ENCODE data around the gene DAGLB. TPM values are rescaled to one million over a fixed set of nuclear protein-coding genes. Genes with fewer than 3 reads are reported as not detected.

Gene DAGLB
- total RNA-seq, 2 experiments from 2014 or later, result 12.4 to 19.5 TPM

DNA sequence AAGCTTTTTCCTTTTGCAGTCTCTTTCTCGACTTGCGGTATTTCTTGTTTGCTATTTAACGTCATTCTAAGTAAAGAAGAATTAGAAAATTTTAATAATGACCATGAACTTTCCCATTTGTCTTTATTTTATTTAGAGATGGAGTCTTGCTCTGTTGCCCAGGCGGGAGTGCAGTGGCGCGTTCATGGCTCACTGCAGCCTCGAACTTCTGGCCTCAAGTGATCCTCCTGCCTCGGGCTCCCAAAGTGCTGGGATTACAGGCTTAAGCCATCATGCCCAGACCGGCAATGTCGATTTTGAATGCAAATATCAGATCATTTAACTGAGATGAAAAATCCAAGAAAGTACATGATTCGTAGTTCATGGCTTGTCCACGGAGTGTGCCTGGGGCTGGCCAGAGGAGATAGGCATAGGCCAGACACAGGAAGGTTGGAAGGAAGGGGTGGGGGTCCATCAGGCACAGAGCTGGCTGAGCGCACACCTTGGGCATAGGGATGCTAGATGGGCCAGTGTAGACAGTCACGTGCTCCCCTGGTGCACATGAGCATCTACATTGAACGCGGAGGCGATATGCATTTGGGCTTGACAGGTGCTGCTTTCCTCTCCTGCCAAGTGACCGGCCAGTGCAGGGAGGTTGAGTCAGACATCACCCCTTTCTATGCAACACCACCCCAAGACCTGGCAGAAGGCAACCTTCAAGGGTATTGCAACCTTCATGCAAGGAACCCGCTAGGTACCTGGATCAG lies 38.9 kb upstream of the DAGLB start:
- Histone ChIP-seq H3K27ac (ENCODE audit: low read depth, low read length, poor library complexity, severe bottlenecking) (no peak overlapping the region), H3K4me2 (ENCODE audit: low read length) (no peak overlapping the region), H3K4me1 (ENCODE audit: insufficient read depth, low read length, poor library complexity, severe bottlenecking) (peaks cover 16% of the 10 kb centered on the region), H2AFZ (ENCODE audit: low read length) (no peak overlapping the region), H4K20me1 (ENCODE audit: insufficient read depth, low read length) (peaks cover 8% of the 10 kb centered on the region; the same call in 1 of the 2 replicates), H3K9me2 (ENCODE audit: insufficient read depth, low read length) (no peaks in the 10 kb centered on the region), H3K4me3 (ENCODE audit: low read depth, low read length, poor library complexity, severe bottlenecking) (no peak overlapping the region), H3K9me3 (ENCODE audit: low read length) (peaks cover 8% of the 10 kb centered on the region; the same call in 1 of the 2 replicates), H3K36me3 (ENCODE audit: insufficient read depth, low read length) (peaks cover 1% of the 10 kb centered on the region; the same call in 1 of the 2 replicates), H3K79me2 (ENCODE audit: insufficient read depth, low read depth, low read length) (peaks cover 21% of the 10 kb centered on the region)
- TF ChIP-seq EZH2phosphoT487 (IDR thresholded peaks at IDR 0.05; ENCODE audit: borderline replicate concordance, low read depth, low read length) (no peak), CTCF (conservative IDR thresholded peaks at IDR 0.05; ENCODE audit: low read length) (no peak)
- BruUV-seq (replicated peaks), result no TSS peak
- intact Hi-C loops (cut with micrococcal nuclease; ENCODE audit: unreplicated experiment), result no loop called here
- no peak for DNase-seq (ENCODE audit: low spot score)
- ChIA-PET CTCF (ENCODE audit: unreplicated experiment) (no interaction called here), POLR2A (interaction anchor here (0.7 to 1.1 kb wide), 3 partner anchors 72 to 432 kb away, joined by 3 read pairs; no protein-coding TSS in a partner anchor)

DNA sequence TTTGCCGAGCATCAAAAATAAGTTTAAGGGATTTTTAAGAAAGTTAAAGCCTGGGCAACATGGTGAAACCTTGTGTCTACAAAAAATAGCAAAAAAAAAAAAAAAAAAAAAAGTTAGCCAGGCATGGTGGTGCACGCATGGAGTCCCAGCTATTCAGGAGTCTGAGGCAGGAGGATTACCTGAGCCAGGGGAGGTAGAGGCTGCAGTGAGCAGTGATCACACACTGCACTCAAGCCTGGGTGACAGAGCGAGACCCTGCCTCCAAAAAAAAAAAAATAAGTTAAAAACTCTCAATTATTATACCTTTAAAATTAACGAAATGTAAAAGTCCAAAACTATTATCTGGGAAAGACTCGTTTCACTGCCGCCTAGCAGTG lies 35.0 kb upstream of the DAGLB start:
- Histone ChIP-seq H3K27ac (ENCODE audit: low read depth, low read length, poor library complexity, severe bottlenecking) (no peak overlapping the region), H3K36me3 (ENCODE audit: insufficient read depth, low read length) (peaks cover 34% of the 10 kb centered on the region), H2AFZ (ENCODE audit: low read length) (no peak overlapping the region), H3K4me3 (ENCODE audit: low read depth, low read length, poor library complexity, severe bottlenecking) (peak overlapping the region; percentile 83), H3K4me1 (ENCODE audit: insufficient read depth, low read length, poor library complexity, severe bottlenecking) (peaks cover 42% of the 10 kb centered on the region), H4K20me1 (ENCODE audit: insufficient read depth, low read length) (peaks cover 23% of the 10 kb centered on the region), H3K9me2 (ENCODE audit: insufficient read depth, low read length) (no peaks in the 10 kb centered on the region), H3K9me3 (ENCODE audit: low read length) (no peaks in the 10 kb centered on the region), H3K4me2 (ENCODE audit: low read length) (peak overlapping the region; percentile 75), H3K79me2 (ENCODE audit: insufficient read depth, low read depth, low read length) (peaks cover 60% of the 10 kb centered on the region)
- TF ChIP-seq CTCF (conservative IDR thresholded peaks at IDR 0.05; ENCODE audit: low read length), result 0 out of 2 replicates have a peak, but pooled peaks have one; percentile 10
- no peak for TF ChIP-seq EZH2phosphoT487 (IDR thresholded peaks at IDR 0.05; ENCODE audit: borderline replicate concordance, low read depth, low read length)
- POLR2A ChIA-PET, result interaction anchor here (0.5 kb wide), 1 partner anchor 277 kb away, joined by 3 read pairs; no protein-coding TSS in a partner anchor
- intact Hi-C loops (cut with micrococcal nuclease; ENCODE audit: unreplicated experiment), result no loop called here
- BruUV-seq (replicated peaks), result no TSS peak
- CTCF ChIA-PET (ENCODE audit: unreplicated experiment), result no interaction called here
- no peak for DNase-seq (ENCODE audit: low spot score)

DNA sequence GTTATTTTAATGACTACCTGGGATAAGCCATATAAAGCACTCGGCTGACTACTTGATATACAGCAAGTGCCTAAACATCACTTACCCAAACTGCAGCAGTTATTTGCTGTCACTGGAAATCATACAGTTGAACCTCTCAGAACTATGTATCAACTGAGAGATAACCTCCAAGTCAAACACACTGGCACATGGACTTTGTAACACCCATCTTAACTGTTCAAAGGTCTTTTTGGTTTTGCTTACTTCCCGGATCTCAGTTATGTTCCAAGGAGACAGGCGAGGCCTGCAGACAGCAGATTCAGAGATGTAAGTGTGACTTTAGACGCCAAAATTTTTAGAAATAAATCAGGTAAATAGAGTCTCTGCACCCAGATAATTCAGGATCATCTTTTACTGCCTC lies 34.6 kb upstream of the DAGLB start:
- no peaks in the 10 kb centered on the region for H3K9me3 ChIP-seq (ENCODE audit: low read length)
- TSS peak; percentile 63 for BruUV-seq (replicated peaks)
- CTCF ChIA-PET (ENCODE audit: unreplicated experiment), result no interaction called here
- peak overlapping the region; percentile 83 for H3K4me3 ChIP-seq (ENCODE audit: low read depth, low read length, poor library complexity, severe bottlenecking)
- H3K4me1 ChIP-seq (ENCODE audit: insufficient read depth, low read length, poor library complexity, severe bottlenecking), result peaks cover 44% of the 10 kb centered on the region
- H3K4me2 ChIP-seq (ENCODE audit: low read length), result peak overlapping the region; percentile 75
- TF ChIP-seq EZH2phosphoT487 (IDR thresholded peaks at IDR 0.05; ENCODE audit: borderline replicate concordance, low read depth, low read length), result no peak
- TF ChIP-seq CTCF (conservative IDR thresholded peaks at IDR 0.05; ENCODE audit: low read length), result no peak
- no peaks in the 10 kb centered on the region for H3K9me2 ChIP-seq (ENCODE audit: insufficient read depth, low read length)
- H3K27ac ChIP-seq (ENCODE audit: low read depth, low read length, poor library complexity, severe bottlenecking), result no peak overlapping the region
- DNase-seq (ENCODE audit: low spot score), result no peak
- intact Hi-C loops (cut with micrococcal nuclease; ENCODE audit: unreplicated experiment), result no loop called here
- POLR2A ChIA-PET, result interaction anchor here (0.5 to 0.7 kb wide), 2 partner anchors 277 to 418 kb away, joined by 3 to 4 read pairs; no protein-coding TSS in a partner anchor
- peaks cover 27% of the 10 kb centered on the region for H4K20me1 ChIP-seq (ENCODE audit: insufficient read depth, low read length)
- peaks cover 65% of the 10 kb centered on the region for H3K79me2 ChIP-seq (ENCODE audit: insufficient read depth, low read depth, low read length)
- no peak overlapping the region for H2AFZ ChIP-seq (ENCODE audit: low read length)
- peaks cover 38% of the 10 kb centered on the region for H3K36me3 ChIP-seq (ENCODE audit: insufficient read depth, low read length)

Measured in OCI-LY7 (cell line).